ENCODE results near the gene C3orf38.
"Not testable (repeated sequence)": the region's sequence is repeated elsewhere in the genome, so short reads cannot be mapped to it uniquely, and the experiment has no call there.

The C3orf38 gene

GRCh38 chr3:88149509-88150362 is at the start of gene C3orf38:
Gene C3orf38, plus strand, starts transcription at chr3:88149959. Its CDS starts 94 bp downstream, at chr3:88150053.
- peak; percentile 81 for DNase-seq

GRCh38 chr3:88101142-88101541 is 48.6 kb upstream of the C3orf38 start:
- DNase-seq: no peak

GRCh38 chr3:88105325-88105724 is 44.4 kb upstream of the C3orf38 start:
- no peak for DNase-seq

- no peak for DNase-seq
Observed at GRCh38 chr3:88112289-88112688, 37.5 kb upstream of the C3orf38 start.

GRCh38 chr3:88113311-88114162 is 36.2 kb upstream of the C3orf38 start:
- DNase-seq: peak; percentile 80

- DNase-seq: no peak
Observed at GRCh38 chr3:88114878-88115549, 34.7 kb upstream of the C3orf38 start.

GRCh38 chr3:88117683-88118082 is 32.1 kb upstream of the C3orf38 start:
- DNase-seq: no peak

- DNase-seq: not testable (repeated sequence)
Observed at GRCh38 chr3:88118603-88119002, 31.2 kb upstream of the C3orf38 start.

- DNase-seq: no peak
Observed at GRCh38 chr3:88123526-88123925, 26.2 kb upstream of the C3orf38 start.

GRCh38 chr3:88131695-88132094 is 18.1 kb upstream of the C3orf38 start:
- no peak for DNase-seq

GRCh38 chr3:88132894-88133293 is 16.9 kb upstream of the C3orf38 start:
- DNase-seq: no peak

GRCh38 chr3:88133711-88134263 is 16.0 kb upstream of the C3orf38 start:
- no peak for DNase-seq

GRCh38 chr3:88137836-88138235 is 11.9 kb upstream of the C3orf38 start:
- DNase-seq: no peak

- DNase-seq: no peak
Observed at GRCh38 chr3:88141458-88142083, 8.2 kb upstream of the C3orf38 start.

- no peak for DNase-seq
Observed at GRCh38 chr3:88142094-88142624, 7.6 kb upstream of the C3orf38 start.

GRCh38 chr3:88147261-88147660 is 2.5 kb upstream of the C3orf38 start:
- no peak for DNase-seq

GRCh38 chr3:88148651-88149050 is 1.1 kb upstream of the C3orf38 start:
- no peak for DNase-seq

- DNase-seq: no peak
Observed at GRCh38 chr3:88149101-88149508, 654 bp upstream of the C3orf38 start.

- DNase-seq: peak; percentile 42
Observed at GRCh38 chr3:88150371-88150770, 612 bp downstream of the C3orf38 start.

- DNase-seq: no peak
Observed at GRCh38 chr3:88150806-88151205, 1.0 kb downstream of the C3orf38 start.

- peak; percentile 18 for DNase-seq
Observed at GRCh38 chr3:88151358-88151757, 1.6 kb downstream of the C3orf38 start.

GRCh38 chr3:88152841-88153240 is 3.1 kb downstream of the C3orf38 start:
- DNase-seq: no peak
